Right atrium auricular region (tissue), 2 donors: Measurements from ENCODE around the gene PES1. TPM values are rescaled to one million over a fixed set of nuclear protein-coding genes. Genes with fewer than 3 reads are reported as not detected.

Experiments used
- DNase-seq: peaks from one replicate; pipeline ENCODE4 v3.0.0-alpha.2; 2019; ENCODE audit warnings: low spot score
- H3K27ac ChIP-seq, 2 donors: fragments of 200-600 bp; sonication (generic); 1 replicate in 1 of 2; 2 replicates in 1 of 2; pipeline ENCODE4 v1.5.1; 2016 to 2019
- H3K27me3 ChIP-seq, 2 donors: fragments of 200-600 bp; sonication (generic); one replicate each; pipeline versions ENCODE4 v1.5.1 to v1.6.0; 2017 to 2019
- H3K36me3 ChIP-seq: fragments of 200-600 bp; sonication (generic); one replicate; pipeline ENCODE4 v1.5.1; 2016
- H3K4me1 ChIP-seq, 2 donors: fragments of 200-600 bp; sonication (generic); one replicate each; pipeline versions ENCODE4 v1.5.1 to v1.6.0; 2017 to 2019
- H3K4me3 ChIP-seq, 2 donors: fragments of 200-600 bp; sonication (generic); 1 replicate in 1 of 2; 2 replicates in 1 of 2; pipeline ENCODE4 v1.5.1; 2017 to 2019; ENCODE audit warnings: mild to moderate bottlenecking in 1 of 2, moderate library complexity in 1 of 2
- H3K9me3 ChIP-seq, 2 donors: fragments of 200-600 bp; sonication (generic); one replicate each; pipeline ENCODE4 v1.5.1; 2019
- CTCF ChIP-seq, 2 donors: fragments of 200-600 bp; sonication (generic); IDR thresholded peaks; one replicate each; pipeline ENCODE4 v1.5.1; 2019; ENCODE audit warnings: antibody characterized with exemption in 2 of 2
- total RNA-seq, 2 donors: library from RNA; depleted of rRNA; stranded (reverse); fragments of >200 nt; gene quantifications; one replicate each; pipeline ENCODE4 v1.1.0, GENCODE V29; 2016

Gene PES1
- total RNA-seq, 2 donors from 2014 or later = 13.2 to 33.5 TPM

GRCh38 chr22:30559889-30560288, 31.8 kb downstream of the PES1 start:
- DNase-seq = no peak
- no peaks in the 10 kb centered on the region for H3K9me3 ChIP-seq
- H3K4me1 ChIP-seq = no peaks in the 10 kb centered on the region
- TF ChIP-seq CTCF (IDR thresholded peaks at IDR 0.05) = no peak
- no peak overlapping the region for H3K27ac ChIP-seq
- H3K4me3 ChIP-seq = no peak overlapping the region
- no peaks in the 10 kb centered on the region for H3K27me3 ChIP-seq
- no peaks in the 10 kb centered on the region for H3K36me3 ChIP-seq

- no peaks in the 10 kb centered on the region for H3K36me3 ChIP-seq
- DNase-seq = no peak
- no peak overlapping the region for H3K27ac ChIP-seq
Observed at GRCh38 chr22:30557243-30557642, 34.5 kb downstream of the PES1 start.

GRCh38 chr22:30556388-30556787, 35.3 kb downstream of the PES1 start:
- no peak overlapping the region for H3K4me3 ChIP-seq
- TF ChIP-seq CTCF (IDR thresholded peaks at IDR 0.05) = no peak
- no peaks in the 10 kb centered on the region for H3K4me1 ChIP-seq
- no peak overlapping the region for H3K27ac ChIP-seq
- no peaks in the 10 kb centered on the region for H3K36me3 ChIP-seq
- no peak for DNase-seq
- no peaks in the 10 kb centered on the region for H3K27me3 ChIP-seq
- H3K9me3 ChIP-seq = no peaks in the 10 kb centered on the region

More at GRCh38 chr22:30557243-30557642, 34.5 kb downstream of the PES1 start:
- H3K4me1 ChIP-seq = no peaks in the 10 kb centered on the region
- no peak for TF ChIP-seq CTCF (IDR thresholded peaks at IDR 0.05)
- H3K4me3 ChIP-seq = no peak overlapping the region
- no peaks in the 10 kb centered on the region for H3K27me3 ChIP-seq
- no peaks in the 10 kb centered on the region for H3K9me3 ChIP-seq

GRCh38 chr22:30555282-30556210, 36.2 kb downstream of the PES1 start:
- H3K4me1 ChIP-seq = no peaks in the 10 kb centered on the region
- H3K4me3 ChIP-seq = no peak overlapping the region
- no peak for DNase-seq
- H3K36me3 ChIP-seq = no peaks in the 10 kb centered on the region
- H3K9me3 ChIP-seq = no peaks in the 10 kb centered on the region
- H3K27me3 ChIP-seq = no peaks in the 10 kb centered on the region
- H3K27ac ChIP-seq = no peak overlapping the region
- TF ChIP-seq CTCF (IDR thresholded peaks at IDR 0.05) = no peak

GRCh38 chr22:30553971-30554370, 37.7 kb downstream of the PES1 start:
- no peaks in the 10 kb centered on the region for H3K36me3 ChIP-seq
- H3K27ac ChIP-seq = no peak overlapping the region
- no peaks in the 10 kb centered on the region for H3K4me1 ChIP-seq
- H3K9me3 ChIP-seq = no peaks in the 10 kb centered on the region
- TF ChIP-seq CTCF (IDR thresholded peaks at IDR 0.05) = no peak
- no peaks in the 10 kb centered on the region for H3K27me3 ChIP-seq
- no peak overlapping the region for H3K4me3 ChIP-seq
- DNase-seq = no peak
